Measurements from ENCODE around the gene ZEB2. TPM values are rescaled to one million over a fixed set of nuclear protein-coding genes. Genes with fewer than 3 reads are reported as not detected.

The ZEB2 gene
- total and polyA plus RNA-seq, 10 of the 15 experiments (the other 5 are each of a cell fraction or from before 2014, with no cell fraction given), result 0.14 to 3.2 (median 0.84) TPM

DNA sequence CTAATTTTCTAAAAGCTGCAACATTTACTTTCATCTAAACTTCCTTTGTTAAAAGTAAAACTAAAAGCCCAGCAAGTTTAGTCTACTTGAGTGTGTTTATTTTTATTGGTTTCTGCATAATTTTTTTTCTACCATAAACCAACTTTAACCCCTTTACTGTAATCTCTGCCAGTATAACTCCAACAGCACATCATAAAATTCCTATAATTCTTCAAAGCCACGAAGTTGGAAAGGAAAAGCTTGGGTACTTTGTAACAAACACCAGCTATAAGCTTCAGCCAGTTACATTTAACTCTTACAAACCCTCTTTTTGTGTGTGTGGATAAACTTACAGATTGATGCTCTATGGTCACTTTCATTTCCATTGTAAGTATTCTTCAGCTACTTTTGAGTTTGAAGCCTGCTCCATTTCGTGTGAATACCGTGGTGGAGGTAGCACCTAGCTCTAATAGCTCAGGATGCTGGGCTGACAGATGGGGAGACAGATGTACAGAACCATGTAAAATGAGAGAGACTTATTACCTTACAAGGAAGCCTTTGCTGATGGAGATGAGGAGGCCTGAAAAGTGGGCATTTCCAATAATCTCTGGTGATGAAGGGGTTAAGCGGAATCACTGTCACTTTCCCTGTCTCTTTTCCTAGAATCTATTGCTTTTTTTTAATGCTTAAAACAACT lies 42.5 kb downstream of the ZEB2 start:
- in situ Hi-C loops (cut with MboI) (no loop called here), intact Hi-C loops (cut with micrococcal nuclease; ENCODE audit: unreplicated experiment) (no loop called here)
- CTCF ChIA-PET, result interaction anchor here (1.1 to 2.4 kb wide), 2 partner anchors 23 to 28 kb away, joined by 3 to 7 read pairs; no protein-coding TSS in a partner anchor
- FAIRE-seq, result no peak
- Histone ChIP-seq H3K79me2 (ENCODE audit: control insufficient read depth, insufficient read depth, low read length) (no peaks in the 10 kb centered on the region), H2AFZ (ENCODE audit: control insufficient read depth, low read depth, low read length) (no peak overlapping the region), H4K20me1 (ENCODE audit: control insufficient read depth, insufficient read depth) (no peaks in the 10 kb centered on the region), H3K4me3 (no peak overlapping the region), H3K9ac (ENCODE audit: control insufficient read depth, insufficient read depth, low read length) (no peak overlapping the region), H3K27ac (ENCODE audit: control insufficient read depth, insufficient read depth) (no peak overlapping the region), H3K4me2 (ENCODE audit: control insufficient read depth, insufficient read depth) (no peak overlapping the region), H3K4me1 (ENCODE audit: control insufficient read depth, insufficient read depth, low read length) (no peaks in the 10 kb centered on the region), H3K36me3 (ENCODE audit: control insufficient read depth in 2 of 2, insufficient read depth in 2 of 2, low read length in 1 of 2) (no peaks in the 10 kb centered on the region), H3K9me3 (replicated peaks; ENCODE audit: control insufficient read depth, insufficient read depth, low read length) (no peaks in the 10 kb centered on the region), H3K27me3 (replicated peaks in 1 of 2; ENCODE audit: control insufficient read depth in 2 of 2, insufficient read depth in 2 of 2, low read length in 1 of 2) (peaks cover 0 to 2% of the 10 kb centered on the region in 2 experiments; a peak in 2 of 4 replicates)
- RAD21 ChIA-PET (ENCODE audit: unreplicated experiment), result no interaction called here
- TF ChIP-seq TCF7 (IDR thresholded peaks at IDR 0.05; ENCODE audit: borderline replicate concordance) (no peak), CHD2 (IDR thresholded peaks at IDR 0.05; ENCODE audit: borderline replicate concordance, low read depth, low read length) (no peak), SREBF1 (IDR thresholded peaks at IDR 0.05; ENCODE audit: low read length) (no peak), MYB (IDR thresholded peaks at IDR 0.05; ENCODE audit: borderline replicate concordance, low read depth, low read length) (no peak), EGR1 (IDR thresholded peaks at IDR 0.05; ENCODE audit: borderline replicate concordance in 1 of 2, low read depth in 2 of 2, low read length in 2 of 2) (no peak), NR2F1 (conservative IDR thresholded peaks at IDR 0.05) (no peak), SIN3A (IDR thresholded peaks at IDR 0.05; ENCODE audit: low read depth, low read length) (no peak), NR2C2 (IDR thresholded peaks at IDR 0.05; ENCODE audit: borderline replicate concordance, control insufficient read depth, insufficient read length, low read depth) (no peak), SUZ12 (IDR thresholded peaks at IDR 0.05; ENCODE audit: unreplicated experiment) (no peak)
- TF ChIP-seq, protein P1, sequence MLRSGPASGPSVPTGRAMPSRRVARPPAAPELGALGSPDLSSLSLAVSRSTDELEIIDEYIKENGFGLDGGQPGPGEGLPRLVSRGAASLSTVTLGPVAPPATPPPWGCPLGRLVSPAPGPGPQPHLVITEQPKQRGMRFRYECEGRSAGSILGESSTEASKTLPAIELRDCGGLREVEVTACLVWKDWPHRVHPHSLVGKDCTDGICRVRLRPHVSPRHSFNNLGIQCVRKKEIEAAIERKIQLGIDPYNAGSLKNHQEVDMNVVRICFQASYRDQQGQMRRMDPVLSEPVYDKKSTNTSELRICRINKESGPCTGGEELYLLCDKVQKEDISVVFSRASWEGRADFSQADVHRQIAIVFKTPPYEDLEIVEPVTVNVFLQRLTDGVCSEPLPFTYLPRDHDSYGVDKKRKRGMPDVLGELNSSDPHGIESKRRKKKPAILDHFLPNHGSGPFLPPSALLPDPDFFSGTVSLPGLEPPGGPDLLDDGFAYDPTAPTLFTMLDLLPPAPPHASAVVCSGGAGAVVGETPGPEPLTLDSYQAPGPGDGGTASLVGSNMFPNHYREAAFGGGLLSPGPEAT (IDR thresholded peaks at IDR 0.05; ENCODE audit: low read depth), result no peak
- WGBS (ENCODE audit: insufficient coverage, insufficient replicate concordance, low lambda C conversion rate, missing lambda C conversion rate), result 56% methylated on average over 4 of the region's 4 CpGs
- SMC1A ChIA-PET (ENCODE audit: uncharacterized antibody, unreplicated experiment), result interaction anchor here (0.6 to 1.9 kb wide), 5 partner anchors 10 to 329 kb away, joined by 3 to 7 read pairs (median 5); no protein-coding TSS in a partner anchor
- POLR2A ChIA-PET, result no interaction called here
- ATAC-seq, result no peak
- no peak for DNase-seq (ENCODE audit: low read depth, low spot score)
- BruUV-seq (replicated peaks), result no TSS peak

Measured in GM12878 (cell line).